Esophagus (tissue), 2 donors: Measurements from ENCODE around the gene TMTC2. TPM values are rescaled to one million over a fixed set of nuclear protein-coding genes. Genes with fewer than 3 reads are reported as not detected.

Source experiments
- H3K27ac ChIP-seq, 2 donors: one replicate each; pipeline ENCODE4 v1.5.1; 2013; ENCODE audit warnings: low read depth in 2 of 2, mild to moderate bottlenecking in 2 of 2, inconsistent platforms in 1 of 2, low read length in 1 of 2, moderate library complexity in 1 of 2
- H3K27me3 ChIP-seq, 2 donors: one replicate each; pipeline ENCODE4 v1.6.1; 2013; ENCODE audit warnings: low read length in 2 of 2, control low read depth in 1 of 2, mild to moderate bottlenecking in 1 of 2; ENCODE audit not compliant: insufficient read depth in 2 of 2, control insufficient read depth in 1 of 2
- H3K36me3 ChIP-seq, 2 donors: one replicate each; pipeline ENCODE4 v1.6.1; 2013; ENCODE audit warnings: low read length in 1 of 2; ENCODE audit not compliant: control insufficient read depth in 2 of 2, insufficient read depth in 2 of 2
- H3K4me1 ChIP-seq, 2 donors: one replicate each; pipeline ENCODE4 v1.6.1; 2013; ENCODE audit warnings: low read length in 1 of 2; ENCODE audit not compliant: control insufficient read depth in 2 of 2, insufficient read depth in 2 of 2
- H3K4me3 ChIP-seq, 2 donors: one replicate each; pipeline ENCODE4 v1.5.1; 2013; ENCODE audit warnings: low read length in 2 of 2, mild to moderate bottlenecking in 2 of 2, low read depth in 1 of 2, moderate library complexity in 1 of 2
- H3K9me3 ChIP-seq, 2 donors: one replicate each; pipeline ENCODE4 v1.6.1; 2013; ENCODE audit warnings: mild to moderate bottlenecking in 2 of 2, low read depth in 1 of 2, low read length in 1 of 2, moderate library complexity in 1 of 2; ENCODE audit not compliant: control insufficient read depth in 2 of 2, insufficient read depth in 1 of 2
- WGBS, 2 donors: extraction: QIAGEN DNeasy Blood & Tissue Kit; methylation state at CpG; one replicate each; pipeline ENCODE4 v1.1.7; 2013; 5-methylcytosine and 5-hydroxymethylcytosine counted together
- polyA plus RNA-seq, 2 donors: library from polyadenylated mRNA; stranded (reverse); fragments of 200-250 nt; gene quantifications; one replicate each; pipeline ENCODE4 v1.2.3, GENCODE V29; 2013
- donor health status: healthy with polysubstance abuse.
- donor health status: Bipolar disorder and iron deficiency.

The TMTC2 gene
- polyA plus RNA-seq, 2 donors, result 7.4 to 10.5 TPM

GRCh38 chr12:82876075-82876474 lies 189.4 kb downstream of the TMTC2 start:
- H3K27me3 ChIP-seq, result no peaks in the 10 kb centered on the region
- H3K9me3 ChIP-seq, result no peaks in the 10 kb centered on the region
- no peak overlapping the region for H3K4me3 ChIP-seq
- no peaks in the 10 kb centered on the region for H3K4me1 ChIP-seq
- WGBS, 2 donors, result 77 to 91% methylated on average over 2 of the region's 2 CpGs
- no peak overlapping the region for H3K27ac ChIP-seq
- H3K36me3 ChIP-seq, result no peaks in the 10 kb centered on the region

GRCh38 chr12:82877963-82878362 lies 191.3 kb downstream of the TMTC2 start:
- Histone ChIP-seq H3K27ac (no peak overlapping the region), H3K4me1 (no peaks in the 10 kb centered on the region), H3K36me3 (no peaks in the 10 kb centered on the region), H3K4me3 (no peak overlapping the region), H3K9me3 (no peaks in the 10 kb centered on the region), H3K27me3 (no peaks in the 10 kb centered on the region)
- 52 to 59% methylated on average over 1 of the region's 1 CpG for WGBS, 2 donors

- H3K9me3 ChIP-seq, result no peaks in the 10 kb centered on the region
- no peaks in the 10 kb centered on the region for H3K36me3 ChIP-seq
- H3K4me3 ChIP-seq, result no peak overlapping the region
- H3K27ac ChIP-seq, result no peak overlapping the region
- WGBS, 2 donors, result 21 to 22% methylated on average over 5 of the region's 5 CpGs
- no peaks in the 10 kb centered on the region for H3K4me1 ChIP-seq
- H3K27me3 ChIP-seq, result no peaks in the 10 kb centered on the region
Observed at GRCh38 chr12:82880442-82880901, 193.8 kb downstream of the TMTC2 start.

GRCh38 chr12:82883394-82884355 lies 197.0 kb downstream of the TMTC2 start:
- WGBS, 2 donors, result 85 to 87% methylated on average over 8 of the region's 8 CpGs
- H3K4me1 ChIP-seq, result no peaks in the 10 kb centered on the region
- no peaks in the 10 kb centered on the region for H3K9me3 ChIP-seq
- H3K4me3 ChIP-seq, result no peak overlapping the region
- H3K27me3 ChIP-seq, result no peaks in the 10 kb centered on the region
- no peak overlapping the region for H3K27ac ChIP-seq
- H3K36me3 ChIP-seq, result no peaks in the 10 kb centered on the region

- Histone ChIP-seq H3K27me3 (no peaks in the 10 kb centered on the region), H3K27ac (no peak overlapping the region), H3K4me3 (no peak overlapping the region), H3K9me3 (no peaks in the 10 kb centered on the region), H3K36me3 (no peaks in the 10 kb centered on the region), H3K4me1 (no peaks in the 10 kb centered on the region)
- 44 to 46% methylated on average over 2 of the region's 2 CpGs for WGBS, 2 donors
Observed at GRCh38 chr12:82886671-82887340, 200.1 kb downstream of the TMTC2 start.

- 67 to 73% methylated on average over 5 of the region's 5 CpGs for WGBS, 2 donors
- Histone ChIP-seq H3K27me3 (no peaks in the 10 kb centered on the region), H3K4me3 (no peak overlapping the region), H3K9me3 (no peaks in the 10 kb centered on the region), H3K27ac (no peak overlapping the region), H3K4me1 (peaks cover 3% of the 10 kb centered on the region in 2 donors), H3K36me3 (no peaks in the 10 kb centered on the region)
Observed at GRCh38 chr12:82893896-82894295, 207.2 kb downstream of the TMTC2 start.

GRCh38 chr12:82896277-82896676 lies 209.6 kb downstream of the TMTC2 start:
- Histone ChIP-seq H3K9me3 (no peaks in the 10 kb centered on the region), H3K36me3 (no peaks in the 10 kb centered on the region), H3K27ac (no peak overlapping the region), H3K27me3 (no peaks in the 10 kb centered on the region), H3K4me3 (no peak overlapping the region), H3K4me1 (peaks cover 3% of the 10 kb centered on the region in 2 donors)
- 56 to 62% methylated on average over 7 of the region's 7 CpGs for WGBS, 2 donors

GRCh38 chr12:82896979-82897378 lies 210.3 kb downstream of the TMTC2 start:
- Histone ChIP-seq H3K27me3 (no peaks in the 10 kb centered on the region), H3K4me3 (no peak overlapping the region), H3K27ac (no peak overlapping the region), H3K9me3 (no peaks in the 10 kb centered on the region), H3K4me1 (peaks cover 3% of the 10 kb centered on the region in 2 donors), H3K36me3 (no peaks in the 10 kb centered on the region)
- 49 to 55% methylated on average over 3 of the region's 3 CpGs for WGBS, 2 donors

- H3K27ac ChIP-seq, result no peak overlapping the region
- WGBS, 2 donors, result 47 to 49% methylated on average over 2 of the region's 2 CpGs
- H3K4me1 ChIP-seq, result peaks cover 3% of the 10 kb centered on the region in 2 donors
- no peaks in the 10 kb centered on the region for H3K27me3 ChIP-seq
- no peaks in the 10 kb centered on the region for H3K36me3 ChIP-seq
- no peaks in the 10 kb centered on the region for H3K9me3 ChIP-seq
- no peak overlapping the region for H3K4me3 ChIP-seq
Observed at GRCh38 chr12:82898441-82898840, 211.7 kb downstream of the TMTC2 start.
